Left ventricle myocardium inferior (tissue), 1 donor: Measurements from ENCODE around the gene DNASE1L3. TPM values are rescaled to one million over a fixed set of nuclear protein-coding genes. Genes with fewer than 3 reads are reported as not detected.

Experiments
- DNase-seq: peaks from one replicate; pipeline ENCODE4 v3.0.0-alpha.2; 2020
- H3K27ac ChIP-seq: fragments of 200-600 bp; replicated peaks from 2 replicates; pipeline ENCODE4 v1.8.0; 2021
- H3K27me3 ChIP-seq: fragments of 200-600 bp; 2 replicates; pipeline ENCODE4 v1.8.0; 2021; ENCODE audit warnings: low read depth
- H3K36me3 ChIP-seq: fragments of 200-600 bp; 2 replicates; pipeline ENCODE4 v1.8.0; 2021
- H3K4me1 ChIP-seq: fragments of 200-600 bp; 2 replicates; pipeline ENCODE4 v1.8.0; 2021
- H3K4me3 ChIP-seq: fragments of 200-600 bp; 2 replicates; pipeline ENCODE4 v1.8.0; 2021; ENCODE audit warnings: mild to moderate bottlenecking, moderate library complexity
- H3K9me3 ChIP-seq: fragments of 200-600 bp; replicated peaks from 2 replicates; pipeline ENCODE4 v1.8.0; 2021
- intact Hi-C: fragments of 100-400 bp; cut with micrococcal nuclease; formaldehyde crosslinking; loops from one replicate; pipeline ENCODE4 v1.11.0; 2022
- total RNA-seq: library from RNA; stranded (reverse); fragmentation: NEBNext Ultra II Directional; extraction: Animal tissue kit (Norgen Biotek cat#: 25700); gene quantifications from one replicate; pipeline ENCODE4 v1.2.1, GENCODE V29; 2021
- TF ChIP-seq, protein P1 (sequence below): fragments of 200-600 bp; IDR thresholded peaks from 2 replicates; pipeline ENCODE4 v1.8.0; 2021; ENCODE audit warnings: antibody characterized with exemption, mild to moderate bottlenecking, borderline replicate concordance
- donor health status: DM: no; HTN: yes; CAD: no; lungs with severe emphysema.

Gene DNASE1L3
- total RNA-seq, 1 donor from 2014 or later = 4.5 TPM

DNA sequence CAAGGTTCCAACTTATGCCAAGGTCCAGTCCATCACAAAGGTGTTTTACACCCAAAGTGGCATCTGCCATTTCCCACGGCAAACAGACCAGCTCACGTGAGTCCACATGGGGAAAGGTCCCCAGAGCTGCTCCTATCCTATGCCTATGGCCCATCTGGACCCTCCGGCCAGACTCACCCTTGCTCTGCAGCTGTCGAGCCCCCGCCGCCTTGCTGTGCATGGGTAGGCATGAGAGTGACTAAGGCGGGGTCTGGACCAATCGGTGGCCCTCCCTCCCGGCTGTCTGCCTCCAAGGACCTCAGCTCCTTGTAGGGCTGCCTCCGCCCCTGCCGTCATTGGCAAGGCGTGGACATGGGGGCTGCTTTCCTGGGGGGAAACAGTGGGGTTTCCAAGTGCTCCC lies 26.9 kb downstream of the DNASE1L3 start:
- TF ChIP-seq, protein P1, sequence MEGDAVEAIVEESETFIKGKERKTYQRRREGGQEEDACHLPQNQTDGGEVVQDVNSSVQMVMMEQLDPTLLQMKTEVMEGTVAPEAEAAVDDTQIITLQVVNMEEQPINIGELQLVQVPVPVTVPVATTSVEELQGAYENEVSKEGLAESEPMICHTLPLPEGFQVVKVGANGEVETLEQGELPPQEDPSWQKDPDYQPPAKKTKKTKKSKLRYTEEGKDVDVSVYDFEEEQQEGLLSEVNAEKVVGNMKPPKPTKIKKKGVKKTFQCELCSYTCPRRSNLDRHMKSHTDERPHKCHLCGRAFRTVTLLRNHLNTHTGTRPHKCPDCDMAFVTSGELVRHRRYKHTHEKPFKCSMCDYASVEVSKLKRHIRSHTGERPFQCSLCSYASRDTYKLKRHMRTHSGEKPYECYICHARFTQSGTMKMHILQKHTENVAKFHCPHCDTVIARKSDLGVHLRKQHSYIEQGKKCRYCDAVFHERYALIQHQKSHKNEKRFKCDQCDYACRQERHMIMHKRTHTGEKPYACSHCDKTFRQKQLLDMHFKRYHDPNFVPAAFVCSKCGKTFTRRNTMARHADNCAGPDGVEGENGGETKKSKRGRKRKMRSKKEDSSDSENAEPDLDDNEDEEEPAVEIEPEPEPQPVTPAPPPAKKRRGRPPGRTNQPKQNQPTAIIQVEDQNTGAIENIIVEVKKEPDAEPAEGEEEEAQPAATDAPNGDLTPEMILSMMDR = no peak
- no peak for DNase-seq
- H3K4me3 ChIP-seq = no peak overlapping the region
- peaks cover 12% of the 10 kb centered on the region for H3K4me1 ChIP-seq
- H3K27ac ChIP-seq = no peak overlapping the region
- intact Hi-C loops = loop anchor here (5.0 kb wide), 1 partner anchor 113 kb away; no protein-coding TSS in a partner anchor
- H3K36me3 ChIP-seq = no peaks in the 10 kb centered on the region
- H3K9me3 ChIP-seq = no peaks in the 10 kb centered on the region
- no peaks in the 10 kb centered on the region for H3K27me3 ChIP-seq

DNA sequence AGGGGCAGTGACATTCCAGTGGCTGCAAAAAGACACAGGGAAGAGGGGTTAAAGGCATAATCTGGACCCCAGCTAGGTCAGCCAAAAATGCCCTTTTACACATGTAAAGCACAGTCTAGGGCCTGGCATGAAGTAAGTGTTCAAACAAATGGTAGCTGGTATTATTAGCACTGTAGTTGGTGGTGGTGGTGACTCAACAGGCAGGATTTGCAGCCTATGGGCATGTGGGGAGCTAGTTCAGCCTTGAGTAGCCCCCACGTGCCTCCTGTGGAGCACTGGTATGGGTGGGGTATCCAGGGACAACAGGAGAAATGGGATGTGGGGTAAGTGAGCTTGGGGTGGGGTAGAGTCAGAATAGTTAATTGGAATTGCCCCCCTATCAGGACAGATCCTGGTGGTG lies 27.6 kb downstream of the DNASE1L3 start:
- Histone ChIP-seq H3K27me3 (no peaks in the 10 kb centered on the region), H3K9me3 (no peaks in the 10 kb centered on the region), H3K27ac (no peak overlapping the region), H3K4me1 (peaks cover 6% of the 10 kb centered on the region), H3K36me3 (no peaks in the 10 kb centered on the region), H3K4me3 (no peak overlapping the region)
- intact Hi-C loops = loop anchor here (5.0 kb wide), 1 partner anchor 114 kb away; no protein-coding TSS in a partner anchor
- no peak for DNase-seq
- TF ChIP-seq, protein P1 = no peak

DNA sequence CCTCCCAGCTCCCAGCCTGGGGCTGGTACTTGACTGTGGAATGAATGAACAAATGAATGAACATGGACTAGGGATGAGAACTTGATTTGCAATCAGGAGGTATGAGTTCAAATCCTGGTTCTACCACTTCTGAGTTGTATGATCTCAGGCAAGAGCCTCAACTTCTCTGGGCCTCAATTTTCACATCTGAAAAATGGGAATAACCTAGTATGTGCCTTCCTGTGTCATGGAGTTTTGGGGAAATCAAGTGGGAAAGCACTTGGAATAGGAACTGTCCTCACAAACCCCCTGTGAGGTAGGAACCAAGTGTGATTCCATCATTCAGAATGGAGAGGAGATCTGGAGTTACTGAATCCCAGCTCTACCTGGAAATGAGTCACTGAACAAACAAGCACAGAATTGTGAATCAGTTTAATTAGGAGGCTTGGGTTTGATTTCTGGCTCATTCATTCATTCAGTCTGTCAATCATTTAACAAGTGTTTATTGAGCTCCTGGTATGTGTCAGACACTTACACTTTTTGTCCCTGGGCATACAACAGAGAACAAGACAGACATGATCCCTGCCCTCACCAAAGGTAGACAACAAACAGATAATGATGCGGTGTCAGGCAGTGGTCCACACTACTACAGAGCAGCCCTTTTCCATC lies 29.7 kb downstream of the DNASE1L3 start:
- Histone ChIP-seq H3K4me1 (peaks cover 22% of the 10 kb centered on the region), H3K27ac (no peak overlapping the region), H3K36me3 (no peaks in the 10 kb centered on the region), H3K27me3 (no peaks in the 10 kb centered on the region), H3K9me3 (no peaks in the 10 kb centered on the region), H3K4me3 (no peak overlapping the region)
- TF ChIP-seq, protein P1 = no peak
- intact Hi-C loops = loop anchor here (5.0 kb wide), 1 partner anchor 116 kb away; no protein-coding TSS in a partner anchor
- no peak for DNase-seq

DNA sequence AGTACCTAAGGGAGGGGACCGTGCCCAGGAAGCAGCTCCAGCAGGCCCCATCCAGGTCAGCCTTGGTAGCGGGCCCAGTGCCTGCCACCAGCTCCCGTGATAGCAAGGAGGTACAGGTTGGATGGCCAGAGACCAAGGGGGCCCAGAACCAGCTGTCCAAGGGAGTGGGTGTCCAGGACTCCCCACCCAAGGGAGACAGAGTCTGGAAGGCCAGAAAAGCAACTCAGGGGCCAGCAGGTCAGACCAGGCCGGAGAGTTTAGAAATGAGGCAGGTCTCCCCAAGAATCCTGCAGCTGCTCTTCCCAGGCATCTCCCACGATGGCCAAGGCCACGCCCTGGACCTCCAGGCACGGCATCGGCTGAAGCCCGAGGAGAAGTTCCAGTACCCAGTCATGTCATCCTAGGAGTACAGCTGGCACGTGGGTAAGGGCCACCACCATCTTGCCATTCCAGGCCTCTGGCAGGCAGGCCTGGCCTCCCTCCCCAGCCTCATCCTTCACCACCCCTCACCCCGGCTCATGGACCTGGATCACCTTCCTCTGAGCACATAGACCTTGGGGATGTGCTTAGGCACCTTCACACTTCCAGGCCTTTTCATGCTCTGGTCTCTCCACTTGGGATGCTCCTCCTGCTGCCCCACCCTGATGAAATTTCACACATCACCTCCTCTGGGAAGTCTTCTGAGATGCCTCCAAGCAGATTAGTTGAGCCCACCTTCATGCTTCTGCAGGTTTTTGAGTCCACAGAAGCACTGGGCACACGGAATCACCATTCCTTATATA lies 30.5 kb downstream of the DNASE1L3 start:
- peaks cover 29% of the 10 kb centered on the region for H3K4me1 ChIP-seq

More for the DNA sequence above, 30.5 kb downstream of the DNASE1L3 start:
- intact Hi-C loops = loop anchor here (5.0 kb wide), 1 partner anchor 117 kb away; no protein-coding TSS in a partner anchor
- H3K9me3 ChIP-seq = no peaks in the 10 kb centered on the region
- H3K27me3 ChIP-seq = no peaks in the 10 kb centered on the region
- H3K27ac ChIP-seq = no peak overlapping the region
- TF ChIP-seq, protein P1 = no peak
- no peak overlapping the region for H3K4me3 ChIP-seq
- DNase-seq = no peak
- no peaks in the 10 kb centered on the region for H3K36me3 ChIP-seq
